Neural cell (in vitro differentiated cells): ENCODE measurements around the gene TTYH3. TPM values are rescaled to one million over a fixed set of nuclear protein-coding genes. Genes with fewer than 3 reads are reported as not detected.

Source experiments
- H2AFZ ChIP-seq: fragments of 200-600, 300-800 bp; sonication (generic), shearing (Covaris generic); 2 replicates; pipeline ENCODE4 v1.6.0; 2014; ENCODE audit warnings: low read depth, mild to moderate bottlenecking, antibody characterized with exemption, low read length, moderate library complexity
- H3F3A ChIP-seq: fragments of 200-600 bp; shearing (Covaris generic); 2 replicates; pipeline ENCODE4 v1.6.1; 2016; ENCODE audit warnings: mild to moderate bottlenecking, moderate library complexity, mixed read lengths, antibody characterized with exemption, low read length; ENCODE audit not compliant: insufficient read depth, poor library complexity, severe bottlenecking
- H3K27ac ChIP-seq: fragments of 200-600, 300-800 bp; sonication (generic), shearing (Covaris generic); 2 replicates; pipeline ENCODE4 v1.5.1; 2014; ENCODE audit warnings: mild to moderate bottlenecking, low read length, moderate library complexity
- H3K27me3 ChIP-seq: fragments of 300-800, 200-600 bp; sonication (generic), shearing (Covaris generic); 2 replicates; pipeline ENCODE4 v1.6.0; 2014; ENCODE audit warnings: mild to moderate bottlenecking, low read depth, low read length, moderate library complexity; ENCODE audit not compliant: insufficient read depth
- H3K36me3 ChIP-seq: fragments of 300-800, 200-600 bp; sonication (generic), shearing (Covaris generic); 2 replicates; pipeline ENCODE4 v1.5.1; 2014; ENCODE audit warnings: mild to moderate bottlenecking, antibody characterized with exemption, low read length, moderate library complexity; ENCODE audit not compliant: insufficient read depth
- H3K4me2 ChIP-seq: fragments of 300-800, 200-600 bp; sonication (generic), shearing (Covaris generic); 2 replicates; pipeline ENCODE4 v1.6.0; 2014; ENCODE audit warnings: mild to moderate bottlenecking, low read length
- H3K4me3 ChIP-seq: fragments of 300-800, 200-600 bp; sonication (generic), shearing (Covaris generic); 2 replicates; pipeline ENCODE4 v1.5.1; 2014; ENCODE audit warnings: mild to moderate bottlenecking, low read length, moderate library complexity
- H3K79me2 ChIP-seq: fragments of 200-600 bp; shearing (Covaris generic); replicated peaks from 2 replicates; pipeline ENCODE4 v1.6.0; 2014; ENCODE audit warnings: mild to moderate bottlenecking, low read length, moderate library complexity; ENCODE audit not compliant: insufficient read depth
- H3K9ac ChIP-seq: fragments of 300-800, 200-600 bp; sonication (generic), shearing (Covaris generic); 2 replicates; pipeline ENCODE4 v1.6.1; 2016; ENCODE audit warnings: mild to moderate bottlenecking, low read length, mixed read lengths
- H3K9me2 ChIP-seq: fragments of 200-600 bp; shearing (Covaris generic); 2 replicates; pipeline ENCODE4 v1.6.1; 2016; ENCODE audit warnings: mild to moderate bottlenecking, low read length, mixed read lengths; ENCODE audit not compliant: insufficient read depth
- H3K9me3 ChIP-seq: fragments of 200-600, 300-800 bp; sonication (generic), shearing (Covaris generic); 2 replicates; pipeline ENCODE4 v1.6.1; 2016; ENCODE audit warnings: mild to moderate bottlenecking, mixed run types, low read length, moderate library complexity, mixed read lengths
- H4K20me1 ChIP-seq: fragments of 200-600 bp; shearing (Covaris generic); 2 replicates; pipeline ENCODE4 v1.6.1; 2016; ENCODE audit warnings: mild to moderate bottlenecking, mixed run types; ENCODE audit not compliant: insufficient read depth
- EP300 ChIP-seq: fragments of 450-650 bp; conservative IDR thresholded peaks from 2 replicates; pipeline ENCODE4 v1.6.1; 2014; ENCODE audit warnings: antibody characterized with exemption, mild to moderate bottlenecking, moderate library complexity; ENCODE audit not compliant: poor library complexity, severe bottlenecking
- EZH2 ChIP-seq: fragments of 200-600, 300-800 bp; shearing (Covaris generic), sonication (generic); IDR thresholded peaks from 2 replicates; pipeline ENCODE4 v1.6.1; 2014; ENCODE audit warnings: antibody characterized with exemption, low read length, borderline replicate concordance, mild to moderate bottlenecking; ENCODE audit not compliant: insufficient read depth, poor library complexity, severe bottlenecking
- MXI1 ChIP-seq: fragments of 450-650 bp; conservative IDR thresholded peaks from 2 replicates; pipeline ENCODE4 v1.6.1; 2014; ENCODE audit warnings: antibody characterized with exemption, mild to moderate bottlenecking; ENCODE audit not compliant: poor library complexity, severe bottlenecking
- POLR2AphosphoS5 ChIP-seq: IDR thresholded peaks from 2 replicates; pipeline ENCODE4 v1.6.1; 2012
- RAD21 ChIP-seq: fragments of 450-650 bp; conservative IDR thresholded peaks from 2 replicates; pipeline ENCODE4 v1.6.1; 2014; ENCODE audit warnings: antibody characterized with exemption, mild to moderate bottlenecking, moderate library complexity
- SMC3 ChIP-seq: fragments of 450-650 bp; conservative IDR thresholded peaks from 2 replicates; pipeline ENCODE4 v1.6.1; 2014; ENCODE audit warnings: antibody characterized with exemption, mild to moderate bottlenecking, moderate library complexity; ENCODE audit not compliant: poor library complexity
- TAF1 ChIP-seq: IDR thresholded peaks from 2 replicates; pipeline ENCODE4 v1.6.1; 2012; ENCODE audit warnings: low read depth
- polyA plus RNA-seq: library from polyadenylated mRNA; depleted of rRNA; stranded (reverse); fragments of >200 nt; gene quantifications from 2 replicates; pipeline ENCODE4 v1.2.3, GENCODE V29; 2014
- TF ChIP-seq, protein P1 (sequence below): fragments of 450-650 bp; IDR thresholded peaks from 2 replicates; pipeline ENCODE4 v1.5.1; 2014; ENCODE audit warnings: antibody characterized with exemption, mild to moderate bottlenecking, moderate library complexity; ENCODE audit not compliant: poor library complexity, severe bottlenecking
- TF ChIP-seq, protein P2 (sequence below): IDR thresholded peaks from 2 replicates; pipeline ENCODE4 v1.6.1; 2012; ENCODE audit warnings: borderline replicate concordance

Gene TTYH3
- polyA plus RNA-seq, 1 donor from 2014 or later: 17.0 TPM

DNA sequence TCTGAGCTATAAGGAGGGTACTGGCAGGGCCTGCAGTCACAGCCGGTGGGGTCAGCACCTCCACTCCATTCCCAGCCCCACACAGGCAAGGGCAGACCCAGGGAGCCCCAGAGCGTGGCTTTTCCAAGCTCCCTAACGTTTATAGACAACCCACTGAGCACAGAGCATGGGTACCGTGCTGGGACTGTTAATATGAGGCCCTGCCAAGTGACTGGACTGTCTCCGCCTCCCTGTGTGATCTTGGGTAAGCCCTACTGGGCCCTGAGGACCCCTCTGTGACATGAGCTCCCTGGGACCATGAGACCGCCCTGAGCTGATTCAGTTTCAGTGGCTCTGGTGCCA is 12.4 kb downstream of the TTYH3 start:
- H3K27ac ChIP-seq: no peak overlapping the region
- H4K20me1 ChIP-seq: peaks cover 28% of the 10 kb centered on the region

DNA sequence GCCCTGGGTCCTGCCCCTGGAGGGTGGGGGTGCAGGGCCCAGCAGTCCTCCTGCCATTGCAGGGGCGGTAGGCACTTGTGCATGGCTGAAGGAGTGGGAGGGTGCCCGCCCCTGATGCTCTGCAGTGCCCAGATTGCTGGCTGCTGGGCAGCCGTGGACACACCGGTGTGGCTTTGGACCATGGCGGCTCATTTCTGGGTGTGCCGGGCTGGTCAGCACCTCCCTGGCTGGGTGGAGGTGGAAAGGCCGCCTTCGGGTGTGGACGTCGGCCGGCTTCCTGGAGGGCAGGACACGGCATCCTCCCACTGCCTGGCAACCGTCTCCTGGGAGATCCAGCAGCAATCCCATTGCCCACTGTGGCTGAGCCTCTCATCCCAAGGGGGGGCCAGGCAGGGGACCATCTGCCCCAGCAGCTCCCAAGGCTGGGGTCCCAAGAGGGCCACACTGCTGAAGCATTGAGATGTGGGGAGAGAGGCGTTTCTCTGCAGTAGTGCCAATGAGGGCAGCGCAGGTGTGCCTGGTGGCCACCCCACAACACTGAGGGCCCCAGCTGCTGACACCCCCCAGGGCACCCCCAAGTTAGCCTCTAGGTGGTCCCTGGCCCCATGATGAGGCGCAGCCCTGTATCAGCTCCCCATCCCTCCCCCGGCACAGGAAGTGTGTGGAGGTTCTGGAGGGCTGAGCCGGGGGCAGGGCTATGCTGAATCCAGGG is 12.9 kb downstream of the TTYH3 start:
- Histone ChIP-seq H3K36me3 (no peaks in the 10 kb centered on the region), H2AFZ (no peak overlapping the region)

More for the DNA sequence above, 12.4 kb downstream of the TTYH3 start:
- no peaks in the 10 kb centered on the region for H3K9me3 ChIP-seq
- no peak overlapping the region for H3K4me3 ChIP-seq
- peaks cover 34% of the 10 kb centered on the region for H3K79me2 ChIP-seq
- H3K27me3 ChIP-seq: no peaks in the 10 kb centered on the region
- H3K4me2 ChIP-seq: no peak overlapping the region
- H2AFZ ChIP-seq: no peak overlapping the region
- no peak overlapping the region for H3K9ac ChIP-seq
- TF ChIP-seq RAD21 (no peak), SMC3 (no peak), EP300 (no peak), TAF1 (no peak), EZH2 (no peak), MXI1 (no peak), POLR2AphosphoS5 (no peak)
- TF ChIP-seq, protein P1, sequence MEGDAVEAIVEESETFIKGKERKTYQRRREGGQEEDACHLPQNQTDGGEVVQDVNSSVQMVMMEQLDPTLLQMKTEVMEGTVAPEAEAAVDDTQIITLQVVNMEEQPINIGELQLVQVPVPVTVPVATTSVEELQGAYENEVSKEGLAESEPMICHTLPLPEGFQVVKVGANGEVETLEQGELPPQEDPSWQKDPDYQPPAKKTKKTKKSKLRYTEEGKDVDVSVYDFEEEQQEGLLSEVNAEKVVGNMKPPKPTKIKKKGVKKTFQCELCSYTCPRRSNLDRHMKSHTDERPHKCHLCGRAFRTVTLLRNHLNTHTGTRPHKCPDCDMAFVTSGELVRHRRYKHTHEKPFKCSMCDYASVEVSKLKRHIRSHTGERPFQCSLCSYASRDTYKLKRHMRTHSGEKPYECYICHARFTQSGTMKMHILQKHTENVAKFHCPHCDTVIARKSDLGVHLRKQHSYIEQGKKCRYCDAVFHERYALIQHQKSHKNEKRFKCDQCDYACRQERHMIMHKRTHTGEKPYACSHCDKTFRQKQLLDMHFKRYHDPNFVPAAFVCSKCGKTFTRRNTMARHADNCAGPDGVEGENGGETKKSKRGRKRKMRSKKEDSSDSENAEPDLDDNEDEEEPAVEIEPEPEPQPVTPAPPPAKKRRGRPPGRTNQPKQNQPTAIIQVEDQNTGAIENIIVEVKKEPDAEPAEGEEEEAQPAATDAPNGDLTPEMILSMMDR: no peak
- TF ChIP-seq, protein P2, sequence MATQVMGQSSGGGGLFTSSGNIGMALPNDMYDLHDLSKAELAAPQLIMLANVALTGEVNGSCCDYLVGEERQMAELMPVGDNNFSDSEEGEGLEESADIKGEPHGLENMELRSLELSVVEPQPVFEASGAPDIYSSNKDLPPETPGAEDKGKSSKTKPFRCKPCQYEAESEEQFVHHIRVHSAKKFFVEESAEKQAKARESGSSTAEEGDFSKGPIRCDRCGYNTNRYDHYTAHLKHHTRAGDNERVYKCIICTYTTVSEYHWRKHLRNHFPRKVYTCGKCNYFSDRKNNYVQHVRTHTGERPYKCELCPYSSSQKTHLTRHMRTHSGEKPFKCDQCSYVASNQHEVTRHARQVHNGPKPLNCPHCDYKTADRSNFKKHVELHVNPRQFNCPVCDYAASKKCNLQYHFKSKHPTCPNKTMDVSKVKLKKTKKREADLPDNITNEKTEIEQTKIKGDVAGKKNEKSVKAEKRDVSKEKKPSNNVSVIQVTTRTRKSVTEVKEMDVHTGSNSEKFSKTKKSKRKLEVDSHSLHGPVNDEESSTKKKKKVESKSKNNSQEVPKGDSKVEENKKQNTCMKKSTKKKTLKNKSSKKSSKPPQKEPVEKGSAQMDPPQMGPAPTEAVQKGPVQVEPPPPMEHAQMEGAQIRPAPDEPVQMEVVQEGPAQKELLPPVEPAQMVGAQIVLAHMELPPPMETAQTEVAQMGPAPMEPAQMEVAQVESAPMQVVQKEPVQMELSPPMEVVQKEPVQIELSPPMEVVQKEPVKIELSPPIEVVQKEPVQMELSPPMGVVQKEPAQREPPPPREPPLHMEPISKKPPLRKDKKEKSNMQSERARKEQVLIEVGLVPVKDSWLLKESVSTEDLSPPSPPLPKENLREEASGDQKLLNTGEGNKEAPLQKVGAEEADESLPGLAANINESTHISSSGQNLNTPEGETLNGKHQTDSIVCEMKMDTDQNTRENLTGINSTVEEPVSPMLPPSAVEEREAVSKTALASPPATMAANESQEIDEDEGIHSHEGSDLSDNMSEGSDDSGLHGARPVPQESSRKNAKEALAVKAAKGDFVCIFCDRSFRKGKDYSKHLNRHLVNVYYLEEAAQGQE: no peak
- no peaks in the 10 kb centered on the region for H3K36me3 ChIP-seq
- no peaks in the 10 kb centered on the region for H3F3A ChIP-seq
- H3K9me2 ChIP-seq: no peaks in the 10 kb centered on the region

More for the DNA sequence above, 12.9 kb downstream of the TTYH3 start:
- no peaks in the 10 kb centered on the region for H3F3A ChIP-seq
- H3K9me2 ChIP-seq: no peaks in the 10 kb centered on the region
- no peak overlapping the region for H3K4me2 ChIP-seq
- H3K4me3 ChIP-seq: no peak overlapping the region
- H3K27ac ChIP-seq: no peak overlapping the region
- H3K9me3 ChIP-seq: no peaks in the 10 kb centered on the region
- H3K27me3 ChIP-seq: no peaks in the 10 kb centered on the region
- peaks cover 34% of the 10 kb centered on the region for H3K79me2 ChIP-seq
- H3K9ac ChIP-seq: no peak overlapping the region
- peaks cover 22% of the 10 kb centered on the region for H4K20me1 ChIP-seq
- TF ChIP-seq EP300: no peak
- no peak for TF ChIP-seq RAD21
- no peak for TF ChIP-seq MXI1
- TF ChIP-seq, protein P1: no peak
- TF ChIP-seq TAF1: no peak
- TF ChIP-seq EZH2: no peak
